Body of pancreas (tissue), 4 donors: ENCODE measurements around the gene PEG3. TPM values are rescaled to one million over a fixed set of nuclear protein-coding genes. Genes with fewer than 3 reads are reported as not detected.
A peak's percentile ranks its signal among the peaks of the same experiment; 100 is the strongest.

Experiments used
- ATAC-seq: fragments of 150-250 bp; one replicate; pipeline ENCODE4 v1.9.1; 2016
- DNase-seq, 4 donors: peaks; one replicate each; pipeline ENCODE4 v3.0.0-alpha.2; 2019
- H3K27ac ChIP-seq, 4 donors: fragments of 200-600 bp; sonication (generic); 1 replicate in 3 of 4; 2 replicates in 1 of 4; pipeline versions ENCODE4 v1.5.1 to v1.6.1; 2016 to 2019; ENCODE audit warnings: mild to moderate bottlenecking in 1 of 4, mixed read lengths in 1 of 4, moderate library complexity in 1 of 4
- H3K27me3 ChIP-seq, 2 donors: fragments of 200-600 bp; sonication (generic); one replicate each; pipeline ENCODE4 v1.6.0; 2016; ENCODE audit warnings: mild to moderate bottlenecking in 1 of 2
- H3K36me3 ChIP-seq, 2 donors: fragments of 200-600 bp; sonication (generic); replicated peaks in 1 of 2; 2 replicates each; pipeline ENCODE4 v1.5.1; 2016; ENCODE audit warnings: low read depth in 2 of 2; ENCODE audit not compliant: insufficient read depth in 1 of 2
- H3K4me1 ChIP-seq: fragments of 200-600 bp; sonication (generic); one replicate; pipeline ENCODE4 v1.6.0; 2016
- H3K4me3 ChIP-seq, 2 donors: fragments of 200-600 bp; sonication (generic); 1 replicate in 1 of 2; 2 replicates in 1 of 2; pipeline ENCODE4 v1.5.1; 2016 to 2019
- H3K9me3 ChIP-seq, 3 donors: fragments of 200-600 bp; sonication (generic); 1 replicate in 2 of 3; 2 replicates in 1 of 3; pipeline ENCODE4 v1.5.1; 2016
- CTCF ChIP-seq, 7 experiments: fragments of 450-650 bp in 4 of 7; fragments of 200-600 bp in 3 of 7; sonication (generic) in 3 of 7; IDR thresholded peaks; one replicate each; pipeline ENCODE4 v1.5.1; 2016 to 2019; ENCODE audit warnings: antibody characterized with exemption in 7 of 7
- POLR2A ChIP-seq, 3 donors: fragments of 450-650 bp; IDR thresholded peaks; one replicate each; pipeline ENCODE4 v1.6.1; 2016; ENCODE audit warnings: antibody characterized with exemption in 3 of 3, mild to moderate bottlenecking in 2 of 3
- WGBS, 2 donors: methylation state at CpG; one replicate each; pipeline ENCODE4 v1.1.5; 2017; 5-methylcytosine and 5-hydroxymethylcytosine counted together
- intact Hi-C: fragments of 100-400 bp; cut with DNase I; formaldehyde crosslinking; loops from one replicate; pipeline ENCODE4 v1.15.1; 2023
- total RNA-seq, 2 donors: library from RNA; depleted of rRNA; stranded (reverse); fragments of >200 nt; gene quantifications; one replicate each; pipeline ENCODE4 v1.1.0, GENCODE V29; 2016

The PEG3 gene
- total RNA-seq, 2 donors from 2014 or later, result 3.1 to 5.9 TPM

- DNase-seq (peak; percentile 79 to 92 (median 88)), ATAC-seq (peak; percentile 31)
- TF ChIP-seq CTCF (IDR thresholded peaks at IDR 0.05) (peak; percentile 30 to 84 (median 54)), POLR2A (IDR thresholded peaks at IDR 0.05) (no peak)
- Histone ChIP-seq H3K4me1 (peaks cover 16% of the 10 kb centered on the region), H3K27ac (peak overlapping the region; percentile 82 to 89 (median 86)), H3K4me3 (no peak overlapping the region), H3K36me3 (no peaks in the 10 kb centered on the region), H3K9me3 (no peaks in the 10 kb centered on the region), H3K27me3 (no peaks in the 10 kb centered on the region)
- intact Hi-C loops, result no loop called here
- 29 to 69% methylated on average over 8 to 25 of the region's 25 CpGs for WGBS, 2 donors
Measured at GRCh38 chr19:56837492-56838023, 3.0 kb downstream of the PEG3 start.

GRCh38 chr19:56837004-56837403 lies 3.5 kb downstream of the PEG3 start:
- no peaks in the 10 kb centered on the region for H3K27me3 ChIP-seq
- no peaks in the 10 kb centered on the region for H3K9me3 ChIP-seq
- H3K4me3 ChIP-seq, result no peak overlapping the region
- peaks cover 16% of the 10 kb centered on the region for H3K4me1 ChIP-seq
- DNase-seq, result peak; percentile 11 to 37 (median 20)
- ATAC-seq, result no peak
- intact Hi-C loops, result no loop called here
- H3K36me3 ChIP-seq, result no peaks in the 10 kb centered on the region
- TF ChIP-seq POLR2A (IDR thresholded peaks at IDR 0.05) (no peak), CTCF (IDR thresholded peaks at IDR 0.05) (no peak)
- H3K27ac ChIP-seq, result peak overlapping the region in 3 of 4 donors; percentile 83 to 89 (median 88)
- WGBS, 2 donors, result 30 to 38% methylated on average over 6 of the region's 6 CpGs

DNA sequence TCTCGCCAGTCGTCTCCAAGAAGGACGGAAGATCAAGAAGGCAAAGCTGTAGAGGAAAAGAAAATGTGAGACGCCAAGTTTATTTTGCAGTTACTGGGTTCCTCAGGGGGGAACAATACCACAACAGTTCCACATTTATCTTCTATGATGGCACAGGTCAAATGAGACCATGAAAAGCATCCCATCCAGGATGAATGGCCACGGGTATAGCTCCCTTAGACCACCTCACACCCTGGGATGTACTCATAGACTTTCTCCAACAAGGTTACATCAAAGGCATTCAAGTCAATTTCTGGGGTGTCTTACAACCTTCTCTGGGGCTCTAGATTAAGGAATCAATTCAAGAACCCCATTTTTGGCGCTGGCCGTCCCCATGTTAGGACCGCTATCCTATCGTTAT lies 4.5 kb downstream of the PEG3 start:
- 77 to 85% methylated on average over 9 of the region's 9 CpGs for WGBS, 2 donors
- no peaks in the 10 kb centered on the region for H3K36me3 ChIP-seq
- no peak for TF ChIP-seq POLR2A (IDR thresholded peaks at IDR 0.05)
- no peak for TF ChIP-seq CTCF (IDR thresholded peaks at IDR 0.05)
- DNase-seq (no peak), ATAC-seq (no peak)
- no peaks in the 10 kb centered on the region for H3K9me3 ChIP-seq
- H3K4me1 ChIP-seq, result peaks cover 16% of the 10 kb centered on the region
- H3K27me3 ChIP-seq, result no peaks in the 10 kb centered on the region
- no peak overlapping the region for H3K4me3 ChIP-seq
- intact Hi-C loops, result no loop called here
- no peak overlapping the region for H3K27ac ChIP-seq

GRCh38 chr19:56835401-56835800 lies 5.1 kb downstream of the PEG3 start:
- Histone ChIP-seq H3K4me3 (no peak overlapping the region), H3K36me3 (no peaks in the 10 kb centered on the region), H3K4me1 (peaks cover 12% of the 10 kb centered on the region), H3K27ac (no peak overlapping the region), H3K27me3 (no peaks in the 10 kb centered on the region), H3K9me3 (no peaks in the 10 kb centered on the region)
- intact Hi-C loops, result no loop called here
- ATAC-seq (no peak), DNase-seq (no peak)
- no peak for TF ChIP-seq CTCF (IDR thresholded peaks at IDR 0.05)
- no peak for TF ChIP-seq POLR2A (IDR thresholded peaks at IDR 0.05)
